ENCODE results near the gene GOLGA6L7. TPM values are rescaled to one million over a fixed set of nuclear protein-coding genes. Genes with fewer than 3 reads are reported as not detected.
A peak's percentile ranks its signal among the peaks of the same experiment; 100 is the strongest.
"Not testable (repeated sequence)": the region's sequence is repeated elsewhere in the genome, so short reads cannot be mapped to it uniquely, and the experiment has no call there.

The GOLGA6L7 gene
- polyA plus RNA-seq (2013, experiment 1 of 2): not detected
- not detected for polyA plus RNA-seq (2013, experiment 2 of 2)

- H2AK5ac ChIP-seq (ENCODE audit: low read length); H3K79me2 ChIP-seq (ENCODE audit: control insufficient read depth, insufficient read depth, low read length); H3K56ac ChIP-seq (ENCODE audit: low read length); H2BK120ac ChIP-seq (ENCODE audit: low read depth, low read length); H3K27ac ChIP-seq (ENCODE audit: low read depth, low read length); H4K8ac ChIP-seq (ENCODE audit: low read depth, low read length); H3K9ac ChIP-seq (ENCODE audit: low read length); H3K4ac ChIP-seq (ENCODE audit: low read depth, low read length); H4K5ac ChIP-seq (ENCODE audit: low read length); H3K4me3 ChIP-seq (ENCODE audit: low read length); H3K23ac ChIP-seq (ENCODE audit: low read length); H3K18ac ChIP-seq (ENCODE audit: low read length); H3K4me1 ChIP-seq (ENCODE audit: control insufficient read depth, low read depth, low read length); H3K36me3 ChIP-seq (ENCODE audit: control insufficient read depth, insufficient read depth, low read length); H2BK15ac ChIP-seq (replicated peaks; ENCODE audit: low read depth); H3K79me1 ChIP-seq (ENCODE audit: low read length); H2BK5ac ChIP-seq (ENCODE audit: low read length); H3K27me3 ChIP-seq (ENCODE audit: insufficient read depth, low read length, poor library complexity); H3K4me2 ChIP-seq (ENCODE audit: low read length): not testable (repeated sequence)
- WGBS (ENCODE audit: extremely low coverage, insufficient coverage, low lambda C conversion rate): 100% methylated on average over 1 of the region's 13 CpGs
- DNase-seq: peak; percentile 41
These were observed at the start of gene GOLGA6L7 for GRCh38 chr15:28848521-28848920. TSS of gene GOLGA6L7 (minus strand) at chr15:28848644. CDS start at chr15:28848549, 95 bp downstream.

GRCh38 chr15:28897861-28898585 lies 49.6 kb upstream of the GOLGA6L7 start:
- H3K4me3 ChIP-seq (ENCODE audit: low read length): no peak overlapping the region
- no peaks in the 10 kb centered on the region for H3K79me1 ChIP-seq (ENCODE audit: low read length)
- no peak overlapping the region for H3K9ac ChIP-seq (ENCODE audit: low read length)
- H3K4ac ChIP-seq (ENCODE audit: low read depth, low read length): no peak overlapping the region
- no peak overlapping the region for H4K5ac ChIP-seq (ENCODE audit: low read length)
- H2BK120ac ChIP-seq (ENCODE audit: low read depth, low read length): no peak overlapping the region
- H3K23ac ChIP-seq (ENCODE audit: low read length): no peak overlapping the region
- whole genome bisulfite sequencing (ENCODE audit: extremely low coverage, insufficient coverage, low lambda C conversion rate): no CpG with 5 or more reads among the region's 13 CpGs
- H3K36me3 ChIP-seq (ENCODE audit: control insufficient read depth, insufficient read depth, low read length): no peaks in the 10 kb centered on the region
- no peaks in the 10 kb centered on the region for H3K4me1 ChIP-seq (ENCODE audit: control insufficient read depth, low read depth, low read length)
- H3K4me2 ChIP-seq (ENCODE audit: low read length): no peak overlapping the region
- no peak overlapping the region for H2AK5ac ChIP-seq (ENCODE audit: low read length)
- no peak overlapping the region for H2BK15ac ChIP-seq (replicated peaks; ENCODE audit: low read depth)
- no peak for DNase-seq
- H3K27me3 ChIP-seq (ENCODE audit: insufficient read depth, low read length, poor library complexity): no peaks in the 10 kb centered on the region
- no peak overlapping the region for H4K8ac ChIP-seq (ENCODE audit: low read depth, low read length)
- no peaks in the 10 kb centered on the region for H3K79me2 ChIP-seq (ENCODE audit: control insufficient read depth, insufficient read depth, low read length)
- H3K27ac ChIP-seq (ENCODE audit: low read depth, low read length): no peak overlapping the region
- no peak overlapping the region for H2BK5ac ChIP-seq (ENCODE audit: low read length)
- H3K18ac ChIP-seq (ENCODE audit: low read length): no peak overlapping the region
- H3K56ac ChIP-seq (ENCODE audit: low read length): no peak overlapping the region

- no CpG with 5 or more reads among the region's 4 CpGs for WGBS (ENCODE audit: extremely low coverage, insufficient coverage, low lambda C conversion rate)
- H3K27ac ChIP-seq (ENCODE audit: low read depth, low read length): no peak overlapping the region
- no peak for DNase-seq
These were observed 48.5 kb upstream of the GOLGA6L7 start for GRCh38 chr15:28896951-28897350.

GRCh38 chr15:28895566-28895965 lies 47.1 kb upstream of the GOLGA6L7 start:
- Histone ChIP-seq H3K79me1 (ENCODE audit: low read length) (no peaks in the 10 kb centered on the region), H4K5ac (ENCODE audit: low read length) (no peak overlapping the region), H2AK5ac (ENCODE audit: low read length) (no peak overlapping the region), H3K23ac (ENCODE audit: low read length) (no peak overlapping the region), H3K4me2 (ENCODE audit: low read length) (no peak overlapping the region), H3K4me1 (ENCODE audit: control insufficient read depth, low read depth, low read length) (no peaks in the 10 kb centered on the region), H3K9ac (ENCODE audit: low read length) (no peak overlapping the region), H2BK120ac (ENCODE audit: low read depth, low read length) (no peak overlapping the region), H3K36me3 (ENCODE audit: control insufficient read depth, insufficient read depth, low read length) (no peaks in the 10 kb centered on the region), H3K18ac (ENCODE audit: low read length) (no peak overlapping the region), H2BK15ac (replicated peaks; ENCODE audit: low read depth) (no peak overlapping the region), H3K4me3 (ENCODE audit: low read length) (no peak overlapping the region), H4K8ac (ENCODE audit: low read depth, low read length) (no peak overlapping the region), H3K56ac (ENCODE audit: low read length) (no peak overlapping the region), H3K27ac (ENCODE audit: low read depth, low read length) (no peak overlapping the region), H2BK5ac (ENCODE audit: low read length) (no peak overlapping the region), H3K4ac (ENCODE audit: low read depth, low read length) (no peak overlapping the region), H3K79me2 (ENCODE audit: control insufficient read depth, insufficient read depth, low read length) (no peaks in the 10 kb centered on the region), H3K27me3 (ENCODE audit: insufficient read depth, low read length, poor library complexity) (no peaks in the 10 kb centered on the region)
- no CpG with 5 or more reads among the region's 6 CpGs for WGBS (ENCODE audit: extremely low coverage, insufficient coverage, low lambda C conversion rate)
- DNase-seq: no peak

More at GRCh38 chr15:28896951-28897350, 48.5 kb upstream of the GOLGA6L7 start:
- H3K9ac ChIP-seq (ENCODE audit: low read length): no peak overlapping the region
- no peak overlapping the region for H2AK5ac ChIP-seq (ENCODE audit: low read length)
- H3K23ac ChIP-seq (ENCODE audit: low read length): no peak overlapping the region
- H3K4me2 ChIP-seq (ENCODE audit: low read length): no peak overlapping the region
- H3K4ac ChIP-seq (ENCODE audit: low read depth, low read length): no peak overlapping the region
- no peaks in the 10 kb centered on the region for H3K79me1 ChIP-seq (ENCODE audit: low read length)
- H3K79me2 ChIP-seq (ENCODE audit: control insufficient read depth, insufficient read depth, low read length): no peaks in the 10 kb centered on the region
- no peak overlapping the region for H2BK5ac ChIP-seq (ENCODE audit: low read length)
- H3K18ac ChIP-seq (ENCODE audit: low read length): no peak overlapping the region
- no peaks in the 10 kb centered on the region for H3K36me3 ChIP-seq (ENCODE audit: control insufficient read depth, insufficient read depth, low read length)
- no peaks in the 10 kb centered on the region for H3K4me1 ChIP-seq (ENCODE audit: control insufficient read depth, low read depth, low read length)
- H4K8ac ChIP-seq (ENCODE audit: low read depth, low read length): no peak overlapping the region
- no peak overlapping the region for H3K4me3 ChIP-seq (ENCODE audit: low read length)
- no peak overlapping the region for H2BK15ac ChIP-seq (replicated peaks; ENCODE audit: low read depth)
- H3K56ac ChIP-seq (ENCODE audit: low read length): no peak overlapping the region
- H2BK120ac ChIP-seq (ENCODE audit: low read depth, low read length): no peak overlapping the region
- H4K5ac ChIP-seq (ENCODE audit: low read length): no peak overlapping the region
- H3K27me3 ChIP-seq (ENCODE audit: insufficient read depth, low read length, poor library complexity): no peaks in the 10 kb centered on the region

- H3K18ac ChIP-seq (ENCODE audit: low read length): no peak overlapping the region
- no peak overlapping the region for H3K27ac ChIP-seq (ENCODE audit: low read depth, low read length)
- no peaks in the 10 kb centered on the region for H3K27me3 ChIP-seq (ENCODE audit: insufficient read depth, low read length, poor library complexity)
- H3K56ac ChIP-seq (ENCODE audit: low read length): no peak overlapping the region
- H2BK5ac ChIP-seq (ENCODE audit: low read length): no peak overlapping the region
- no peaks in the 10 kb centered on the region for H3K79me2 ChIP-seq (ENCODE audit: control insufficient read depth, insufficient read depth, low read length)
- no peak overlapping the region for H3K23ac ChIP-seq (ENCODE audit: low read length)
- no peak overlapping the region for H3K4me3 ChIP-seq (ENCODE audit: low read length)
- H3K4ac ChIP-seq (ENCODE audit: low read depth, low read length): no peak overlapping the region
- H2AK5ac ChIP-seq (ENCODE audit: low read length): no peak overlapping the region
- H3K4me1 ChIP-seq (ENCODE audit: control insufficient read depth, low read depth, low read length): no peaks in the 10 kb centered on the region
- no peaks in the 10 kb centered on the region for H3K36me3 ChIP-seq (ENCODE audit: control insufficient read depth, insufficient read depth, low read length)
- H3K4me2 ChIP-seq (ENCODE audit: low read length): no peak overlapping the region
- H3K79me1 ChIP-seq (ENCODE audit: low read length): no peaks in the 10 kb centered on the region
- H3K9ac ChIP-seq (ENCODE audit: low read length): no peak overlapping the region
- no peak overlapping the region for H4K5ac ChIP-seq (ENCODE audit: low read length)
- no CpG with 5 or more reads among the region's 13 CpGs for WGBS (ENCODE audit: extremely low coverage, insufficient coverage, low lambda C conversion rate)
- DNase-seq: no peak
- H4K8ac ChIP-seq (ENCODE audit: low read depth, low read length): no peak overlapping the region
- H2BK120ac ChIP-seq (ENCODE audit: low read depth, low read length): no peak overlapping the region
- H2BK15ac ChIP-seq (replicated peaks; ENCODE audit: low read depth): no peak overlapping the region
These were observed 46.7 kb upstream of the GOLGA6L7 start for GRCh38 chr15:28895146-28895545.

- Histone ChIP-seq H3K36me3 (ENCODE audit: control insufficient read depth, insufficient read depth, low read length) (no peaks in the 10 kb centered on the region), H3K27me3 (ENCODE audit: insufficient read depth, low read length, poor library complexity) (no peaks in the 10 kb centered on the region)
These were observed 46.2 kb upstream of the GOLGA6L7 start for GRCh38 chr15:28894631-28895030.

More at GRCh38 chr15:28894631-28895030, 46.2 kb upstream of the GOLGA6L7 start:
- H3K4me2 ChIP-seq (ENCODE audit: low read length): no peak overlapping the region
- H3K27ac ChIP-seq (ENCODE audit: low read depth, low read length): no peak overlapping the region
- H4K8ac ChIP-seq (ENCODE audit: low read depth, low read length): no peak overlapping the region
- no peak overlapping the region for H3K18ac ChIP-seq (ENCODE audit: low read length)
- H3K4me3 ChIP-seq (ENCODE audit: low read length): no peak overlapping the region
- H3K79me1 ChIP-seq (ENCODE audit: low read length): no peaks in the 10 kb centered on the region
- H3K23ac ChIP-seq (ENCODE audit: low read length): no peak overlapping the region
- H2BK120ac ChIP-seq (ENCODE audit: low read depth, low read length): no peak overlapping the region
- H3K4me1 ChIP-seq (ENCODE audit: control insufficient read depth, low read depth, low read length): no peaks in the 10 kb centered on the region
- no peak overlapping the region for H3K56ac ChIP-seq (ENCODE audit: low read length)
- H3K4ac ChIP-seq (ENCODE audit: low read depth, low read length): no peak overlapping the region
- H2AK5ac ChIP-seq (ENCODE audit: low read length): no peak overlapping the region
- H3K9ac ChIP-seq (ENCODE audit: low read length): no peak overlapping the region
- no peak for DNase-seq
- H2BK5ac ChIP-seq (ENCODE audit: low read length): no peak overlapping the region
- no peaks in the 10 kb centered on the region for H3K79me2 ChIP-seq (ENCODE audit: control insufficient read depth, insufficient read depth, low read length)
- H4K5ac ChIP-seq (ENCODE audit: low read length): no peak overlapping the region
- WGBS (ENCODE audit: extremely low coverage, insufficient coverage, low lambda C conversion rate): no CpG with 5 or more reads among the region's 13 CpGs
- H2BK15ac ChIP-seq (replicated peaks; ENCODE audit: low read depth): no peak overlapping the region
